ENCODE measurements around the gene DDX52.

DDX52 gene

DNA sequence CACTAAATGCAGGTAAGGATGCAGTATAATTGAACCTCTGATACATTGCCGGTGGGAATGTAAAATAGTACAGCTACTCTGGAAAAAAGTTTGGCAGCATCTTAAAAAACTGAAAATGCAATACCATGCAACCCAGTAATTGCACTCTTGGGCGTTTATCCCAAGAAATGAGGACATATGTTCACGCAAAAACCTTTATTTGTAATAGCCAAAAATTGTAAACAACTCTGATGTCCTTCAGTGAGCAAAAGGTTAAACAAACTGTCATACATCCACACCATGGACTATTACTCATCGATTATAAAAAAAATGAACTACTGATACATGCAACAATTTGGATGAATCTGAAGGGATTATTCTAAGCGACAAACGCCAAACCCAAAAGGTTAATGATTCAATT lies 51.0 kb downstream of the DDX52 start:
- H3K4me3 ChIP-seq (ENCODE audit: low read depth, low read length), result no peak overlapping the region

GRCh38 chr17:37585066-37585465 lies 58.2 kb downstream of the DDX52 start:
- H3K4me3 ChIP-seq (ENCODE audit: low read depth, low read length), result no peak overlapping the region

DNA sequence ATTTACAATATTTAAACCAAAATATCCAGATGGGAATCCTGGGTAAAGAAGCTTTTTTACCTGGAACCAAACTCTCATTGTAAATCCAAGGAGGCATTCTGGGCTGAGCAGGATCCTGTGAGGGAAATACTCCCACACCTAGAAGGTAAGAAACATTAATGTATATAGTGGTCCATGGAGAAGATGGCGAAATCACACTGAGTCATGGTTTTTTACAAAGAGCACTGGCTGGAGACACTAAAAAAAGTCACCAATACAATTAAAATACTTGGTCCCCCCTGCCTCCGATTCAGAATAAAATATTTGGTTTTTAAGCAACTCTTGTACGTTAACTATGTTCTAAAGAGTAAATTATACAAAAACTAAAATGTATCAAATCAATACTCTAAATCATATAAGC lies 67.0 kb downstream of the DDX52 start:
- H3K4me3 ChIP-seq (ENCODE audit: low read depth, low read length), result no peak overlapping the region

DNA sequence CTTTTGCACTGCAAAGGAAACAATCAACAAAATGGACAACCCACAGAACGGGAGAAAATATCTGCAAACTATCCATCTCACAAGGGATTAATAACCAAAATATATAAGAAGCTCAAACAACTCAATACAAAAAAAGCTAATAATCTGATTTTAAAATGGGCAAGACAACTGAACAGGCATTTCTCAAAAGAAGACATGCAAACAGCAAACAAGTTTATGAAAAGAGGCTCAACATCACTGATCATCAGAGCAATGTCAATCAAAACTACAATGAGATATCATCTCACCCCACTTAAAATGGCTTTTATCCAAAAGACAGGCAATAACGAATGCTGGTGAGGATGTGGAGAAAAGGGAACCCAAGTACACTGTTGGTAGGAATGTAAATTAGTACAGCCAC lies 68.8 kb downstream of the DDX52 start:
- no peak overlapping the region for H3K4me3 ChIP-seq (ENCODE audit: low read depth, low read length)

DNA sequence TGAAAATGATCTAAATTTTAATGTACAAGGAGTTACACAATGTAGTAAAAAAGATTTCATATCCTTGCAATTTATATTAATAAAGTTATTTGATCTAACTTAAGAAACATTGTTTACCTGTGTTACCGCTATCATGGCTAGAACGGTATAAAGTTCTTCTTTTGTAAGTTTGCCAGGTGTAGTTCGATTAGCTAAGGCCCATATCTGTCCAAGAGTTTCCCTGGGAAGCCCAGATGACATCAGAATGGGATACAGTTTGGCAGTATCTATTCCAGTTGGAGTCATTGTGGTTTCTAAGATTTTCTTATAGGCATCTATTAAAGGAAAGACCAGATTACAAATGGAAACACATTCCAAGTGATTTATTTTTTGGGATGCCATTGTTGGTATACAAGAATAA lies 71.6 kb downstream of the DDX52 start:
- H3K4me3 ChIP-seq (ENCODE audit: low read depth, low read length), result no peak overlapping the region

DNA sequence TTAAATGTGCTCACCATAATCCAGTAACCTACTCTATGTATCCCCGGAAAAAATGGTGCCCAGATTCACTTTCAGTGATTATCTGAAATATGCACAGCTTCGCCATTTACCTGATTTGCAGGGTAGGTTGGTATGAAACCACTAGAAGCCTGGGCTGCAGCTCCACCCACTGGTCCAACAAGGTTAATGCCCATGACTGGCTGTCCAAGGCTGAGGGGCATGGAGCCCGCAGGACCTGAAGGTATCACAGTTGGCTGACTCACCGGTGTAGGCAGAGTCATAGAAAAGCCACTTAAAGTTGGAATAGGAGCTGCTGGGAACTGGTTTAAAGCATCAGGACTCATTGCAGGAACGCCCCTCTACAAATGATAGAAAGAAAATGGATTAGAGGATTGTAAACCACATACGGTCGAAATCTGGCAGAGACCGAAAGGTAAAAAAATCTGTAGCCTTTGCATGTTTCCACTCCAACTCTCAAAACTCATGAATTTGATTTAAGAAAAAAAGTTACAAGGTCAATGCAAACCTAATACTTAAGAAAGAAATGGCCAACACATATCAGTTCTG lies 72.6 kb downstream of the DDX52 start:
- H3K4me3 ChIP-seq (ENCODE audit: low read depth, low read length), result no peak overlapping the region

GRCh38 chr17:37568350-37569053 lies 74.7 kb downstream of the DDX52 start:
- no peak overlapping the region for H3K4me3 ChIP-seq (ENCODE audit: low read depth, low read length)

GRCh38 chr17:37567538-37567937 lies 75.7 kb downstream of the DDX52 start:
- H3K4me3 ChIP-seq (ENCODE audit: low read depth, low read length), result no peak overlapping the region

DNA sequence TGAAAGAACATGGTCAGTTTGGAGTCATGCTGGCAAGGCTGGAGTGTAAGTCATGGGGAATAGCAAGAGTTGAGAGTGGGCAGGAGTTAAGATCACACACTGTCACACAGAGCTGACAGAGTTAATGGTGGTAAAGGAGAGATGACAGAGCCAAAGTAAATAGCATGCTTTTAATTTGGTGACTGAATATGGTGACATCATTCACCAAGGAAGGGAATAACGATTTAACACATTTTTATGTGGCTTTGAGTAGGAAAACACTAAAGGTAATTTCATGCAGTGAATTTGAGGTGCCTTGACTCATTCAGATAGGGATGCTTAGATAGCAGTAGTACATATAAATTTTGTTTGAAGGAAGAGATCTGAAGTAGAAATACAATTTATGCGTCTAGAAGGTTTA lies 76.1 kb downstream of the DDX52 start:
- no peak overlapping the region for H3K4me3 ChIP-seq (ENCODE audit: low read depth, low read length)

DNA sequence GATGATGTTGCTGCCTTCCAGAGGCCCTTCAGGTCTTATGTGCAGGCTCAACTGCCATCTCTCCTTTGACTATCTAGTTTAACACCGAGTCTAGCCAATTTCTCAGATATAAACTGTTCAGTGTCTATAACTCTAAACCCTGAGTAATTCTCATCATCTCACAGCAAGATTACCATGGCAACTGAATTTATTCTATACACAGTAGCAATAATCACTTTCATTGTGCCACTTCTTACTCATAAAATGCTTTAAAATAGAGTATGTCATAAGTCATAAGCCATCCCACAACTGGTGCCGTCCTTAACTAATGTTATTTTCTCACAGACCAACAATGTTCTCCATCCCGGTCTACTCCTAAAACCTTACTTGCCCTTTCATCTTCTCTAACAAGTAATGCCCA lies 79.0 kb downstream of the DDX52 start:
- H3K4me3 ChIP-seq (ENCODE audit: low read depth, low read length), result no peak overlapping the region

DNA sequence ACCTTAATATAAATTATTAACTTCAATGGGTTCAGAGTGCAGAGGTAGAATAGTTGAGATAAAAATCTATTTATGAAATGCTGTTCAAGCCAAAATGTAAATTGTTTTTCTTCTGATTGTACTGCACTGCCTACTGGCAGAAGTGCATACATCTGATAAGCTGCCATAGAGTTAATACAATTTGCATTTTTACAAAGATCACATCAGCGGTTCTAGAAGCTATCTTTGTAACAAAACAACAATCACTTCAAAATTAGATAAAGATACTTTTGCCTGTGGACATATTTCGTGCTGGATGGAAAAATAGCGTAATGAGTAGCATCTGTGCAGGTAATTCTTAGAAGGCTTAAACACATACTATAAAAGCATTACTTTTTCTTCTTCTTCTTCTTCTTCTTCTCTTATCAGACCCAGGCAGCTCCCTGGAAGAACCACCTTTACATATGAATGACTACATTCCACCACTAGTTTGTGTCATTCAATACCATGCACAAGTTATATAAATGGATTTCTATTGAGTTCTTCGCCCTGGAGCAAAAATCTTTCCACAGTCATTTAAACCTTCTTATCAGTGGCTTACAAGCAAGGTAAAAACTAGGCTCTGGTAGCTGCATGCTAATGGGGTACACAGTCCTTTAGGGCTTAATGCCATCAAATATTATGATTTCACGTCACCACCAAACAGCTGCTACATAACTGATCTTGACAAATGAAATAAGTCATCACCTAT lies 81.1 kb downstream of the DDX52 start:
- no peak overlapping the region for H3K4me3 ChIP-seq (ENCODE audit: low read depth, low read length)

Measured in iPS-11a (cell line).